Measurements from ENCODE around the gene SMIM36. TPM values are rescaled to one million over a fixed set of nuclear protein-coding genes. Genes with fewer than 3 reads are reported as not detected.
"Not testable (repeated sequence)": the region's sequence is repeated elsewhere in the genome, so short reads cannot be mapped to it uniquely, and the experiment has no call there.

SMIM36 gene
- polyA plus RNA-seq, 3 donors, result not detected

DNA sequence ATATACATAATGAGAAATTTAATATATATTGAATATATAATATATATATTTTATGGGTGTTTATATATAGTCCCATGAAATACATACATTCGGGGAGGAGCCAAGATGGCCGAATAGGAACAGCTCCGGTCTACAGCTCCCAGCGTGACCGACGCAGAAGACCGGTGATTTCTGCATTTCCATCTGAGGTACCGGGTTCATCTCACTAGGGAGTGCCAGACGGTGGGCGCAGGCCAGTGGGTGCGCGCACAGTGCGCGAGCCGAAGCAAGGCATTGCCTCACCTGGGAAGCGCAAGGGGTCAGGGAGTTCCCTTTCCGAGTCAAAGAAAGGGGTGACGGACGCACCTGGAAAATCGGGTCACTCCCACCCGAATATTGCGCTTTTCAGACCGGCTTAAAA lies 9.6 kb downstream of the SMIM36 start:
- intact Hi-C loops (cut with micrococcal nuclease); H3K36me3 ChIP-seq (replicated peaks in 1 of 2; ENCODE audit: control insufficient read depth in 1 of 2, insufficient read depth in 2 of 2, low read length in 2 of 2); H3K4me1 Mint-ChIP-seq; H2AFZ ChIP-seq (ENCODE audit: insufficient read depth, low read depth, low read length, poor library complexity, severe bottlenecking); H3K79me2 ChIP-seq (ENCODE audit: insufficient read depth, low read length); H3K4me3 Mint-ChIP-seq; H3K27ac ChIP-seq (ENCODE audit: low read depth in 1 of 2, low read length in 2 of 2); H3K4me2 ChIP-seq (replicated peaks; ENCODE audit: extremely low read depth, low read length, poor library complexity, severe bottlenecking); DNase-seq; H4K20me1 ChIP-seq (ENCODE audit: insufficient read depth, low read length); H3K27me3 Mint-ChIP-seq (ENCODE audit: low read depth in 3 of 3); H3K27ac Mint-ChIP-seq; H3K27me3 ChIP-seq (ENCODE audit: control insufficient read depth in 2 of 2, insufficient read depth in 2 of 2, low read length in 2 of 2); H3K4me1 ChIP-seq (ENCODE audit: control insufficient read depth in 1 of 2, insufficient read depth in 2 of 2, low read length in 2 of 2); H3K9me3 Mint-ChIP-seq; H3K9me3 ChIP-seq (replicated peaks in 1 of 2; ENCODE audit: control insufficient read depth in 1 of 2, insufficient read depth in 1 of 2, low read length in 2 of 2); H3K36me3 Mint-ChIP-seq; H3K9ac ChIP-seq (ENCODE audit: insufficient read depth, low read length, poor library complexity, severe bottlenecking); H3K4me3 ChIP-seq (replicated peaks in 1 of 3; ENCODE audit: low read depth in 2 of 3, low read length in 3 of 3): not testable (repeated sequence)
- no CpG with 5 or more reads among the region's 23 CpGs for WGBS (ENCODE audit: insufficient coverage)

DNA sequence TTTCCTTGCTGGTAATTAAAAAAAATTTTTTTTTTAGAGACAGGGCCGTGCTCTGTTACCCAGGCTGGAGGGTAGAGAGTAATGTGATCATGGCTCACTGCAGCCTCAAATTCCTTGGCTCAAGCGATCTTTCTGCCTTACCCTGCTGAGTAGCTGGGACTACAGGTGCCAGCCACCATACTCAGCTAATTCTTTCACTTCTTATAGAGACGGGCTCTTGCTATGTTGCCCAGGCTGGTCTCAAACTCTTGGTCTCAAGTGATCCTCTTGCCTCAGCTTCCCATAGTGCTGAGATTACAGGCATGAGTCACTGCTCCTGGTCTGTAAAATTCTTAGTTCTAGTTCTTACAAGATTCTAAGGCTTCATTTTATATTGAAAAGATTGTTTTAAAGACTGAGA lies 11.1 kb downstream of the SMIM36 start:
- H3K4me3 Mint-ChIP-seq, result no peak overlapping the region
- Histone ChIP-seq H3K9ac (ENCODE audit: insufficient read depth, low read length, poor library complexity, severe bottlenecking) (no peak overlapping the region), H3K36me3 (replicated peaks in 1 of 2; ENCODE audit: control insufficient read depth in 1 of 2, insufficient read depth in 2 of 2, low read length in 2 of 2) (no peaks in the 10 kb centered on the region), H3K4me2 (replicated peaks; ENCODE audit: extremely low read depth, low read length, poor library complexity, severe bottlenecking) (no peak overlapping the region), H3K79me2 (ENCODE audit: insufficient read depth, low read length) (no peaks in the 10 kb centered on the region), H3K27ac (ENCODE audit: low read depth in 1 of 2, low read length in 2 of 2) (no peak overlapping the region), H3K4me1 (ENCODE audit: control insufficient read depth in 1 of 2, insufficient read depth in 2 of 2, low read length in 2 of 2) (peaks cover 15 to 16% of the 10 kb centered on the region in 2 donors), H3K27me3 (ENCODE audit: control insufficient read depth in 2 of 2, insufficient read depth in 2 of 2, low read length in 2 of 2) (no peaks in the 10 kb centered on the region), H3K9me3 (replicated peaks in 1 of 2; ENCODE audit: control insufficient read depth in 1 of 2, insufficient read depth in 1 of 2, low read length in 2 of 2) (no peaks in the 10 kb centered on the region), H4K20me1 (ENCODE audit: insufficient read depth, low read length) (no peaks in the 10 kb centered on the region), H3K4me3 (replicated peaks in 1 of 3; ENCODE audit: low read depth in 2 of 3, low read length in 3 of 3) (no peak overlapping the region), H2AFZ (ENCODE audit: insufficient read depth, low read depth, low read length, poor library complexity, severe bottlenecking) (no peak overlapping the region)
- H3K9me3 Mint-ChIP-seq, result peaks cover 0 to 3% (median 1%) of the 10 kb centered on the region in 7 donors
- no peaks in the 10 kb centered on the region for H3K36me3 Mint-ChIP-seq
- no peak for DNase-seq
- no peak overlapping the region for H3K27ac Mint-ChIP-seq
- H3K4me1 Mint-ChIP-seq, result peaks cover 15% of the 10 kb centered on the region
- WGBS (ENCODE audit: insufficient coverage), result 83% methylated on average over 3 of the region's 3 CpGs
- peaks cover 0 to 2% (median 0%) of the 10 kb centered on the region in 3 donors for H3K27me3 Mint-ChIP-seq (ENCODE audit: low read depth in 3 of 3)
- intact Hi-C loops (cut with micrococcal nuclease), result no loop called here
- TF ChIP-seq, protein P1, sequence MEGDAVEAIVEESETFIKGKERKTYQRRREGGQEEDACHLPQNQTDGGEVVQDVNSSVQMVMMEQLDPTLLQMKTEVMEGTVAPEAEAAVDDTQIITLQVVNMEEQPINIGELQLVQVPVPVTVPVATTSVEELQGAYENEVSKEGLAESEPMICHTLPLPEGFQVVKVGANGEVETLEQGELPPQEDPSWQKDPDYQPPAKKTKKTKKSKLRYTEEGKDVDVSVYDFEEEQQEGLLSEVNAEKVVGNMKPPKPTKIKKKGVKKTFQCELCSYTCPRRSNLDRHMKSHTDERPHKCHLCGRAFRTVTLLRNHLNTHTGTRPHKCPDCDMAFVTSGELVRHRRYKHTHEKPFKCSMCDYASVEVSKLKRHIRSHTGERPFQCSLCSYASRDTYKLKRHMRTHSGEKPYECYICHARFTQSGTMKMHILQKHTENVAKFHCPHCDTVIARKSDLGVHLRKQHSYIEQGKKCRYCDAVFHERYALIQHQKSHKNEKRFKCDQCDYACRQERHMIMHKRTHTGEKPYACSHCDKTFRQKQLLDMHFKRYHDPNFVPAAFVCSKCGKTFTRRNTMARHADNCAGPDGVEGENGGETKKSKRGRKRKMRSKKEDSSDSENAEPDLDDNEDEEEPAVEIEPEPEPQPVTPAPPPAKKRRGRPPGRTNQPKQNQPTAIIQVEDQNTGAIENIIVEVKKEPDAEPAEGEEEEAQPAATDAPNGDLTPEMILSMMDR (IDR thresholded peaks at IDR 0.05), result no peak
